ENCODE results near the gene NCOA3. TPM values are rescaled to one million over a fixed set of nuclear protein-coding genes. Genes with fewer than 3 reads are reported as not detected.

The NCOA3 gene
- total RNA-seq, 1 donor from 2014 or later, result 42.8 TPM

- H3K36me3 Mint-ChIP-seq (ENCODE audit: insufficient read depth), result peaks cover 14% of the 10 kb centered on the region
- H3K27ac Mint-ChIP-seq, result no peak overlapping the region
- peaks cover 1% of the 10 kb centered on the region for H3K4me1 Mint-ChIP-seq (ENCODE audit: low read depth)
- no peak for TF ChIP-seq CTCF (IDR thresholded peaks at IDR 0.05; ENCODE audit: unreplicated experiment)
- no peaks in the 10 kb centered on the region for H3K27me3 Mint-ChIP-seq
- no peak for DNase-seq (ENCODE audit: low spot score, unreplicated experiment)
- no peaks in the 10 kb centered on the region for H3K9me3 Mint-ChIP-seq (ENCODE audit: low read depth)
- no peak overlapping the region for H3K4me3 Mint-ChIP-seq (ENCODE audit: low read depth)
These were observed 199.9 kb downstream of the NCOA3 start for GRCh38 chr20:47701612-47702011.

- H3K9me3 Mint-ChIP-seq (ENCODE audit: low read depth), result no peaks in the 10 kb centered on the region
- H3K27me3 Mint-ChIP-seq, result no peaks in the 10 kb centered on the region
- H3K4me1 Mint-ChIP-seq (ENCODE audit: low read depth), result peaks cover 1% of the 10 kb centered on the region
- no peak for DNase-seq (ENCODE audit: low spot score, unreplicated experiment)
- no peak overlapping the region for H3K27ac Mint-ChIP-seq
- no peak for TF ChIP-seq CTCF (IDR thresholded peaks at IDR 0.05; ENCODE audit: unreplicated experiment)
- peaks cover 16% of the 10 kb centered on the region for H3K36me3 Mint-ChIP-seq (ENCODE audit: insufficient read depth)
- no peak overlapping the region for H3K4me3 Mint-ChIP-seq (ENCODE audit: low read depth)
These were observed 202.1 kb downstream of the NCOA3 start for GRCh38 chr20:47703748-47704147.

GRCh38 chr20:47704746-47705496 lies 203.2 kb downstream of the NCOA3 start:
- TF ChIP-seq CTCF (IDR thresholded peaks at IDR 0.05; ENCODE audit: unreplicated experiment), result no peak
- peaks cover 19% of the 10 kb centered on the region for H3K36me3 Mint-ChIP-seq (ENCODE audit: insufficient read depth)
- DNase-seq (ENCODE audit: low spot score, unreplicated experiment), result no peak
- no peaks in the 10 kb centered on the region for H3K9me3 Mint-ChIP-seq (ENCODE audit: low read depth)
- H3K4me3 Mint-ChIP-seq (ENCODE audit: low read depth), result no peak overlapping the region
- H3K27me3 Mint-ChIP-seq, result no peaks in the 10 kb centered on the region
- H3K27ac Mint-ChIP-seq, result no peak overlapping the region
- peaks cover 1% of the 10 kb centered on the region for H3K4me1 Mint-ChIP-seq (ENCODE audit: low read depth)

- no peak for TF ChIP-seq CTCF (IDR thresholded peaks at IDR 0.05; ENCODE audit: unreplicated experiment)
- Mint-ChIP-seq H3K4me3 (ENCODE audit: low read depth) (no peak overlapping the region), H3K9me3 (ENCODE audit: low read depth) (no peaks in the 10 kb centered on the region), H3K27ac (no peak overlapping the region), H3K27me3 (no peaks in the 10 kb centered on the region), H3K36me3 (ENCODE audit: insufficient read depth) (peaks cover 19% of the 10 kb centered on the region), H3K4me1 (ENCODE audit: low read depth) (peaks cover 1% of the 10 kb centered on the region)
- no peak for DNase-seq (ENCODE audit: low spot score, unreplicated experiment)
These were observed 203.8 kb downstream of the NCOA3 start for GRCh38 chr20:47705497-47705856.

- peaks cover 15% of the 10 kb centered on the region for H3K36me3 Mint-ChIP-seq (ENCODE audit: insufficient read depth)
- TF ChIP-seq CTCF (IDR thresholded peaks at IDR 0.05; ENCODE audit: unreplicated experiment), result no peak
- no peak overlapping the region for H3K27ac Mint-ChIP-seq
- peaks cover 4% of the 10 kb centered on the region for H3K4me1 Mint-ChIP-seq (ENCODE audit: low read depth)
- H3K9me3 Mint-ChIP-seq (ENCODE audit: low read depth), result no peaks in the 10 kb centered on the region
- no peak for DNase-seq (ENCODE audit: low spot score, unreplicated experiment)
- no peak overlapping the region for H3K4me3 Mint-ChIP-seq (ENCODE audit: low read depth)
- H3K27me3 Mint-ChIP-seq, result no peaks in the 10 kb centered on the region
These were observed 204.7 kb downstream of the NCOA3 start for GRCh38 chr20:47706345-47706744.

Other genes with a start within 250 kb of the NCOA3 start
- 100 and 102 TPM in 2 replicates for gene ZMYND8, start 145.2 kb upstream of the NCOA3 start, total RNA-seq